Duodenal mucosa (tissue), 2 donors: ENCODE data around the gene VWA7.
A peak's percentile ranks its signal among the peaks of the same experiment; 100 is the strongest.
"Not testable (repeated sequence)": the region's sequence is repeated elsewhere in the genome, so short reads cannot be mapped to it uniquely, and the experiment has no call there.

Experiments used
- H3K27ac ChIP-seq: one replicate; pipeline ENCODE4 v1.7.0; 2013; ENCODE audit warnings: low read depth, low read length
- H3K27me3 ChIP-seq, 2 donors: one replicate each; pipeline ENCODE4 v1.7.0; 2013; ENCODE audit warnings: low read length in 2 of 2, control low read depth in 1 of 2; ENCODE audit not compliant: insufficient read depth in 2 of 2, control insufficient read depth in 1 of 2
- H3K36me3 ChIP-seq, 2 donors: one replicate each; pipeline ENCODE4 v1.7.0; 2013; ENCODE audit warnings: low read length in 2 of 2, control low read depth in 1 of 2; ENCODE audit not compliant: insufficient read depth in 2 of 2, control insufficient read depth in 1 of 2
- H3K4me1 ChIP-seq, 2 donors: one replicate each; pipeline ENCODE4 v1.7.0; 2013; ENCODE audit warnings: low read length in 2 of 2, control low read depth in 1 of 2; ENCODE audit not compliant: insufficient read depth in 2 of 2, control insufficient read depth in 1 of 2
- H3K4me3 ChIP-seq, 2 donors: one replicate each; pipeline ENCODE4 v1.7.0; 2013; ENCODE audit warnings: low read length in 2 of 2, low read depth in 1 of 2
- H3K9ac ChIP-seq, 2 donors: one replicate each; pipeline ENCODE4 v1.7.0; 2013; ENCODE audit warnings: low read length in 2 of 2, low read depth in 1 of 2
- H3K9me3 ChIP-seq, 2 donors: one replicate each; pipeline ENCODE4 v1.7.0; 2013; ENCODE audit warnings: low read length in 2 of 2, control low read depth in 1 of 2; ENCODE audit not compliant: control insufficient read depth in 1 of 2

Gene VWA7

GRCh38 chr6:31801031-31801927 is 24.2 kb upstream of the VWA7 start:
- H3K9me3 ChIP-seq, H3K9ac ChIP-seq, H3K4me1 ChIP-seq, H3K27me3 ChIP-seq, H3K27ac ChIP-seq, H3K36me3 ChIP-seq, H3K4me3 ChIP-seq: not testable (repeated sequence)

GRCh38 chr6:31799781-31800180 is 22.7 kb upstream of the VWA7 start:
- Histone ChIP-seq H3K9ac (no peak overlapping the region), H3K4me1 (peaks cover 0 to 1% of the 10 kb centered on the region in 2 donors), H3K4me3 (no peak overlapping the region), H3K9me3 (no peaks in the 10 kb centered on the region), H3K27ac (no peak overlapping the region), H3K27me3 (no peaks in the 10 kb centered on the region), H3K36me3 (peaks cover 0 to 6% of the 10 kb centered on the region in 2 donors)

GRCh38 chr6:31797588-31797987 is 20.5 kb upstream of the VWA7 start:
- H3K4me3 ChIP-seq, result no peak overlapping the region
- H3K9me3 ChIP-seq, result no peaks in the 10 kb centered on the region
- H3K4me1 ChIP-seq, result peaks cover 7 to 9% of the 10 kb centered on the region in 2 donors
- no peaks in the 10 kb centered on the region for H3K27me3 ChIP-seq
- peaks cover 3% of the 10 kb centered on the region in 2 donors for H3K36me3 ChIP-seq
- peak overlapping the region in 1 of 2 donors; percentile 15 for H3K9ac ChIP-seq
- no peak overlapping the region for H3K27ac ChIP-seq

GRCh38 chr6:31796993-31797385 is 19.9 kb upstream of the VWA7 start:
- no peaks in the 10 kb centered on the region for H3K9me3 ChIP-seq
- peaks cover 4 to 6% of the 10 kb centered on the region in 2 donors for H3K36me3 ChIP-seq
- H3K27ac ChIP-seq, result no peak overlapping the region
- H3K4me1 ChIP-seq, result peaks cover 7 to 9% of the 10 kb centered on the region in 2 donors
- no peaks in the 10 kb centered on the region for H3K27me3 ChIP-seq
- no peak overlapping the region for H3K4me3 ChIP-seq
- H3K9ac ChIP-seq, result no peak overlapping the region

GRCh38 chr6:31795616-31796298 is 18.6 kb upstream of the VWA7 start, which contains the start of gene VARS1:
Gene VARS1, minus strand, starts transcription at chr6:31795752. Its CDS starts 535 bp downstream, at chr6:31795217.
- H3K9ac ChIP-seq, result peak within 1 kb of the TSS; percentile 97 to 99
- H3K4me1 ChIP-seq, result peaks cover 7 to 9% of the 10 kb centered on the region in 2 donors
- H3K4me3 ChIP-seq, result peak within 1 kb of the TSS; percentile 96 to 97
- peak within 1 kb of the TSS; percentile 89 for H3K27ac ChIP-seq
- H3K36me3 ChIP-seq, result peaks cover 4 to 13% of the 10 kb centered on the region in 2 donors
- H3K9me3 ChIP-seq, result no peaks in the 10 kb centered on the region
- no peaks in the 10 kb centered on the region for H3K27me3 ChIP-seq

GRCh38 chr6:31794866-31795615 is 17.9 kb upstream of the VWA7 start:
- peak overlapping the region; percentile 89 for H3K27ac ChIP-seq
- no peaks in the 10 kb centered on the region for H3K27me3 ChIP-seq
- H3K9ac ChIP-seq, result peak overlapping the region; percentile 97 to 99
- peak overlapping the region; percentile 96 to 97 for H3K4me3 ChIP-seq
- peaks cover 4 to 13% of the 10 kb centered on the region in 2 donors for H3K36me3 ChIP-seq
- H3K9me3 ChIP-seq, result no peaks in the 10 kb centered on the region
- H3K4me1 ChIP-seq, result peaks cover 7 to 9% of the 10 kb centered on the region in 2 donors

GRCh38 chr6:31794294-31794865 is 17.3 kb upstream of the VWA7 start:
- Histone ChIP-seq H3K4me3 (peak overlapping the region; percentile 96 to 97), H3K27ac (peak overlapping the region; percentile 89), H3K9ac (peak overlapping the region; percentile 97 to 99), H3K9me3 (no peaks in the 10 kb centered on the region), H3K4me1 (peaks cover 7 to 9% of the 10 kb centered on the region in 2 donors), H3K36me3 (peaks cover 4 to 13% of the 10 kb centered on the region in 2 donors), H3K27me3 (no peaks in the 10 kb centered on the region)

GRCh38 chr6:31793927-31794245 is 16.8 kb upstream of the VWA7 start:
- H3K9me3 ChIP-seq, H3K27ac ChIP-seq, H3K4me1 ChIP-seq, H3K27me3 ChIP-seq: not testable (repeated sequence)
- H3K4me3 ChIP-seq, result peak overlapping the region in 1 of 2 donors; percentile 97
- H3K36me3 ChIP-seq, result peaks cover 4 to 13% of the 10 kb centered on the region in 2 donors
- H3K9ac ChIP-seq, result peak overlapping the region in 1 of 2 donors; percentile 97

GRCh38 chr6:31792761-31793171 is 15.6 kb upstream of the VWA7 start:
- Histone ChIP-seq H3K27ac (no peak overlapping the region), H3K36me3 (peaks cover 4 to 11% of the 10 kb centered on the region in 2 donors), H3K27me3 (no peaks in the 10 kb centered on the region), H3K4me1 (peaks cover 7 to 9% of the 10 kb centered on the region in 2 donors), H3K9ac (no peak overlapping the region), H3K4me3 (no peak overlapping the region), H3K9me3 (no peaks in the 10 kb centered on the region)
